Endometrium (tissue), 2 donors: Measurements from ENCODE around the gene AASS.

Source experiments
- FAIRE-seq: peaks from 2 replicates; lab custom pipeline; 2012; peaks lifted over from hg19 to GRCh38; lab: Jason Lieb, UNC
- donor health status: control.
- donor health status: control.

AASS gene

DNA sequence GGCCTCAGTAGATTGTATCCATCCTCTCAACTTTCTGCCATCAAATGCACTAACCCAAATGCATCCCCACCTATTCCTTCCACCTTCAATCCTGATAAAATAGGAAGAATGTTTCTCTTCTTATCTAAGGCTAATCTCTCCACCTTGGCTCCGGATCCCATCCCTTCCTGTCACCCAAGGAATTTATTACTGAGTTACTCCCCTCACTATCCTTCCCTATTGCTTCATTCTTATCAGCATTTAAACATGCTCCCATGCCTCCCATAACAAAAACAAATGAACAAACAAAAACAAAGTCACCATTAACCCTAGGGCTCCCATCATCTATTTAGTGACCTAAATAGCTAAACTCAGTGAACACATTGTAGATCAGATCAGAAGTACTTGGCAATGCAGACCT, 25.3 kb downstream of the AASS start:
- no peak for FAIRE-seq

GRCh38 chr7:122103064-122103463, 41.0 kb downstream of the AASS start:
- FAIRE-seq, result no peak

GRCh38 chr7:122100021-122100420, 44.0 kb downstream of the AASS start:
- FAIRE-seq, result no peak

DNA sequence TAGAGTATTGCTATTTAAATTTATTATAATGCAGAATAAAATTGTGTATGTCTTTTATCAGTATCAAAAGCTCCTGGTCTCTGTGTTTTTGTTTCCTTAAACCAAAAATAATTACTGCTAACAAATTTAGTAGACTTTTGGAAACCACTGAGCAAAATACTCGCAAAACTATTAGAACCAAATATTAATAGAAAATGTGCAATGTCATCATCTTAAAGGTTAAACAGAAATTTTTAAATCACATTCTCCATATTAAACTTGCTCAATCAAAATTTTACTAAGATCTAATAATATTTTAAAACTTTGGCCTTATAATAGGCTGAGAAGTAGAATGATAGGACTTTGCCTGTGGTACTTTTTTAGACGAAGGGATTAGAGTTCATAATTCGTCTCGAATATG, 48.4 kb downstream of the AASS start:
- no peak for FAIRE-seq

GRCh38 chr7:122094549-122094948, 49.5 kb downstream of the AASS start:
- no peak for FAIRE-seq

DNA sequence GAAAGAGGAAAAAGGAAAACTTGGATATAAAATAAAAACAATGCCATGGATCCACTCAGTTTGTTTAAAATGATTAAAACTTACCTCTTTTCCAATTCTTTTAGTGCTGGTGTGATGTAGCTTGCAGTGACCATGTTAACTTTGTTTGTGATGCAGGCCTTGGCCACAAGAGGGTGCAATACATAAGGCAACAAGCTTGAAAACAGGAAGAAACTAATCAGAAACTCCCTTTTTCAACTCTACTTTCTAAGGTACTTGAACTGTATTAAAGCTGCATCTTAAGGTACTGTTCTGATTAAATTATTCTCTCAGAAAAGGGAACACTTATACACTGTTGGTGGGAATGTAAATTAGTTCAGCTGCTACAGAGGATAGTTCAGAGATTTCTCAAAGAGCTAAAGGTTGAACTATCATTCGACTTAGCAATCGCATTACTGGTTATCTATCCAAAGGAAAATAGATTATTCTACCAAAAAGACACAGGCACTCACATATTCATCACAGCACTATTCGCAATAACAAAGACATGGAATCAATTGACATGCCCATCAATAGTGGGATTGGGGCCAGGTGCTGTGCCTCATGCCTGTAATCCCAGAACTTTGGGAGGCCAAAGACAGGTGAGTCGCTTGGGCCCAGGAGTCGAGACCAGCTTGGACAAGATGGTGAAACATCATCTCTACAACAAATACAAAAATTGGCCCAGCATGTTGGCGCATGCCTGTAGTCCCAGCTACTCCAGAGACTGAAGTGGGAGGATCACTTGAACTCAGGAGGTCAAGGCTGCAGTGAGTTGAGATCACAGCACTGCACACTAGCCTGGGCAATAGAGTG, 50.9 kb downstream of the AASS start:
- FAIRE-seq, result peak; percentile 26

- no peak for FAIRE-seq
Observed at GRCh38 chr7:122082670-122083069, 61.4 kb downstream of the AASS start.

DNA sequence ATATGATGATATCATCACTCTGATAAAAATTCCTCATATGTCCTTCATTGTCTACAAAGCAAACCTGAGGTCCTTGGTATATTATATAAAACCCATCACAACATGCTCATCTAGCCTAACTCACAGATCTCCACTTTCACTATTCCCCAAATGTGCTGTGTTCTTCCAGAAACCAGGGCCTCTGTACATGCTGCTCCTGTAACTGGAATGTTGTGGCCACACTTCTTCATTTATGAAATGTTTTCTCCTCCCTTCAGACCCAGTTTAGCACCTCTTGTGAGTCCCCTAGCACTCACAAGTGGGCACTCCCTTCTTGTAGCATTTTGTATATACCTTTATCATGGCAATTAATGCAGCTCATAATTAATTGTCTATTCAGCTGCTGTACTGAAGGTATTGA, 61.9 kb downstream of the AASS start:
- FAIRE-seq, result no peak

DNA sequence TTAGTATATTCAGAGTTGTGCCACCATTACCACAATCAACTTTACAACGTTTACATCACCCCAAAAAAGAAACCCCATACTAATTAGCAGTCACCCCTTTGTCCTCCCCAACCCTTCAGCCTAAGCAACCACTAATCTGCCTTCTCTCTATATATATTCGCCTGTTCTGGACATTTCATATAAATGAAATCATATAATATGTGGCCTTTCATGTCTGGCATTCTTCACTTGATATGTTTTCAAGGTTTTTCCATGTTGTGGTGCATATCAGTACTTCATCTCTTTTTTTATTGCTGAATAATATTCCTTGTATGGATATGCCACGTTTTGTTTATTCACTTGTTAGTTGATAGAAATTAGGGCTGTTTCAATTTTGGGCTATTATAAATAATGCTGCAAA, 70.4 kb downstream of the AASS start:
- FAIRE-seq, result no peak

GRCh38 chr7:122072924-122073599, 71.0 kb downstream of the AASS start:
- no peak for FAIRE-seq

- no peak for FAIRE-seq
Observed at GRCh38 chr7:122072272-122072671, 71.8 kb downstream of the AASS start.

DNA sequence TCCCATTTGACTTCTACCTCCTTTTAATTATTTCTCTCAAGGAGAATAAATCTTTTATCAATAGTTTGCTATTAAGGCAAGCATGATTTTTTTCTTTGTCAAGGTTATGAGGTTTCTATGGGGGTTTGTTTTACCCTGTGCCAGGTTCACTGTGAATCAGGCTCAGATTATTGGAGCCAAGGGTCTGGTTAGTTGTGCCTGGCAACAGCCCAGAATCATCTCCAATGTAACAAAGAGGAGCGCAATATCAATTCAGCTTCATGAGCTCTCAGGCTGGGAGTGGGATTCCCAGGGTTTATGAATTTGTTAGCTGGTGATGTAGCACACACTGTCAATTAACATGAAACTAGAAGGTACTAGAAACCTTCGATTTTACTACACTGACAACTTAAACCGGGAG, 73.2 kb downstream of the AASS start:
- FAIRE-seq, result no peak

- FAIRE-seq, result no peak
Observed at GRCh38 chr7:122070062-122070461, 74.0 kb downstream of the AASS start.

- no peak for FAIRE-seq
Observed at GRCh38 chr7:122068999-122069398, 75.0 kb downstream of the AASS start.

- FAIRE-seq, result no peak
Observed at GRCh38 chr7:122068046-122068445, 76.0 kb downstream of the AASS start.

GRCh38 chr7:122067077-122067476, 77.0 kb downstream of the AASS start:
- FAIRE-seq, result no peak

GRCh38 chr7:122064971-122065370, 79.1 kb downstream of the AASS start:
- no peak for FAIRE-seq

GRCh38 chr7:122063146-122063545, 80.9 kb downstream of the AASS start:
- no peak for FAIRE-seq

GRCh38 chr7:122059542-122059941, 84.5 kb downstream of the AASS start:
- no peak for FAIRE-seq

- FAIRE-seq, result no peak
Observed at GRCh38 chr7:122056977-122057376, 87.1 kb downstream of the AASS start.

- no peak for FAIRE-seq
Observed at GRCh38 chr7:122055073-122055472, 89.0 kb downstream of the AASS start.

DNA sequence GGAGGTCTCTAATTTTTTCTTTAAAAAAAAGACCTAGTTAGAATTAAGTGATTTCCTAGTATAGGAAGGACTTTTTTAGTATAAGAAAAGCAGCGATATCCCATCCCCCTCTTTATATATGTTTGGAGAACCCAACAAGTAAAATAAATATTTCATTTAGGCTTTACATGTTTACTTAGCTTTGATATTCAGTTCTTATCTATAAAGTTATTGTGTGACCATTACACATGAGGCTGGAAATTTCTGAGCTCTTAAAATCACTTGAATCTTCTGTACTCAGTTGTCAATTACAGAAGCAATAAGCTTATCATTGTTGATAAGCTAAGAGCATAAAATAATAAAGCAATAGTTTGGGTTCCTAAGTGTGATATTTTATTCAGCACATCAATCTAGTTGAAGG, 89.7 kb downstream of the AASS start:
- FAIRE-seq, result no peak

- FAIRE-seq, result no peak
Observed at GRCh38 chr7:122046402-122046801, 97.6 kb downstream of the AASS start.

- FAIRE-seq, result no peak
Observed at GRCh38 chr7:122040147-122040546, 103.9 kb downstream of the AASS start.
